DMS79 treated with DMSO at 0.1 percent for 48 hours (cell line): ENCODE results near the gene ADAM8.

ENCODE experiments used
- DNase-seq: peaks from one replicate; lab custom pipeline; 2025; lab: John Stamatoyannopoulos, UW

Gene ADAM8

DNA sequence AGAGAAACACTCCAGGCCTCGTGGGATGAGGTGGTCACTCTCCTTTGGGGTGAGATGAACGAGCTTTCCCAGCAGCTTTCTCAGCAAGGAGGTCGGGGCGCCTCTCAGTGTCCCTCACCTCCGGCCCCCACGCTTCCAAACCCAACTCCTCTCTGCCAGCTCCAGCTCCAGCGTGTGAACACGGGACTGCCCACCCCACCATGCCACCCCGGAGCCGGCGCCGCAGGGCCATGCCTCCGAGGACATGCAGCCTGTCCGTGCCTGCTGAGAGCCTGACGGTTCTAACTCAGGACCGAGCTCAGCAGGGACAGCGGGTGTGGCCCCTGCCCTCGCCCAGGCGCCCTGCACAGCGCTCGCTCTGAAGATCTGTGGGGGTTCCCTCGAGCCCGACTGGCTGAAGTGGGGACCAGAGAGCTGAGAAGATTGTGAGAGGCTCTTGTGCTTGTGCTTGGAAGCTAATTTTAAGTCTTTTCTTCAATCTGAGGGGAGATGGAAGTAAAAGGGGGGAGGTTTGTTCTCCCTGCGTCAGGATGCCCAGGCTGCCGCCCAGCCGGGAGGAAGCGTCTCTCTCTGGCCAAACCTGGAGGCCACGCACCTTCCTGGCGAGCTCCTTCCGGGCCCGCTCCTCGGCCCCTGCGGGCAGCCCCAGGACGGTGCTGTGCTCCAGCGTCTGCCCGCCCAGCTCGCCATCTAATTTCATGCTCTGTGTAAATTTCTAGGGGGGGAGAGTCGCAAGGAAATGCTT lies 5.1 kb upstream of the ADAM8 start:
- no peak for DNase-seq

DNA sequence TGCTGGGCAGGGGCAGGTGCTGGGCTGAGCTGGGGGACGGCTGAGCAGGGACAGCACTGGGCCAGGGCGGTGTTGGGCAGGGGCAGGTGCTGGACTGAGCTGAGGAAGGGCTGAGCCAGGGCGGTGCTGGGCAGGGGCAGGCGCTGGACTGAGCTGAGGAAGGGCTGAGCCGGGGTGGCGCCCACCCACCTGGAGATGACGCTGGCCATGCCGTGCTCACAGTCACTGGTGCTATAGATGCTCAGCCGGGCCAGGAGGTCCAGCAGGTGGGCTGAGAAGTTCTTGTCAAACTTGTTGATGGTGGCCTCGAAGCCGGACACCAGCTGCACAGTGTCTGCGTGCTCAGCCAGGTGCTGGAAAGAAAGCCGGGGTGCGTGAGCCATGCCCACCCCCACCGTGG lies 4.4 kb upstream of the ADAM8 start:
- no peak for DNase-seq

GRCh38 chr10:133280391-133281059 lies 3.9 kb upstream of the ADAM8 start:
- DNase-seq, result no peak

- no peak for DNase-seq
Measured at GRCh38 chr10:133279326-133280226, 2.9 kb upstream of the ADAM8 start.

DNA sequence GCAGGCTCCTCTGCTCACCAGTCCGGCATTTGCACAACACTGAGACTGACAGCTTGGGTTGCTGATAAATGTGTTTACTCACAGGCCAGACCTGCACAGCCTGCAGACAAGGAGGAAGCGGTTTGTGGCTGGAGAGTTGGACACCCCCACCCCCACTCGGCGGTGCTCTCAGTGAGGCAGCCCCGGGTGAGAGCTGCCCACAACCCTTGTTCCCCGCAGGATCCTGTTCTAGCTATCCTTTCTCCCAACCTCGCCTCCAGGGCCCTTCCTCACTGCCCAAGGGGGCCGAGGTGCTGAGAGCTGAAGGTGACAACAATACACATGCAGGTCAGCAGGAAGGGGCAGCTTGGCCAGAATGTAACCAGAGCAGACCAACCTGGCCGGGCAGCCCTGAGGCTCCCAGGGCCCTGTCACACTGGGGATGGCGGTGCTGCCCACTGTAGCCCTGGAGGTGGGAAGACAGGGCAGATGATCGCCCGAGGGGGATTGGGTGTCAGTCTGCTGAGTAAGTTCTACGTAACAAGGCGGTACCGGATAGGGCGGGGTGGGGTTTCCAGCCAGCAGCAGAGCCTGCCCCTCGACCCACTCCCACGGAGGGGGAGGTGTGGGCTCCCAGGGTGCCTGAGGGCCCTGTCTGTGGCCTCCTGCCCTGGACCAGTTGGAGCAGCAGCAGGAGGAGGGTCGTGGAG lies 2.1 kb upstream of the ADAM8 start:
- DNase-seq, result no peak

DNA sequence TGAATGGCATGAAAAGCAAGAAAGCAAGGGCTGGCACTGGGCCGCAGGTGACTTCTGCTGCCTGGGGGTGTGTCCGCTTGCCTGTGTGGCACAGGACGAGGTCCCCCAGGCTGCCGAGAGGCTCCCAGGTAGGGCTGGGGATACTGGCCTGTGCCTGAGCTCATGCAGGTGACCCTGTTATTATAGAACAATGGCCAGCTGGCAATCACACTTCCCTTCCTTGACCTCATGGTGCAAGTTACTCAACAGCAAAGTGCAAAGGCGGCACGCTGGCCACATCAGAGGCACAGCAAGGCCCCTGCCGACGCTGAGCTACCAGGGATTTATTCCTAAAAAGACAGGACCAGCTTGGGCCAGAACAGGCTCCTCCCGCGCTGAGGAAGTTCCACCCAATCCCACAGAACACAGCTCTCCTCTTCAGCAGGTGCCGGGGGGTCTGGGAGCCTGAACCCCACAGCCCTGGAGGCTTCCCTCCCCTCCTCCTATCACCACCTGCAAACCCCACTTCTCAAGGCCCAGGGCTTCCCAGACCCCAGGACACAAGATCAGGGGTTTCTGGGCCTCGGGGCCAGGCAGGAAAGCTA lies 1.4 kb upstream of the ADAM8 start:
- DNase-seq, result no peak

DNA sequence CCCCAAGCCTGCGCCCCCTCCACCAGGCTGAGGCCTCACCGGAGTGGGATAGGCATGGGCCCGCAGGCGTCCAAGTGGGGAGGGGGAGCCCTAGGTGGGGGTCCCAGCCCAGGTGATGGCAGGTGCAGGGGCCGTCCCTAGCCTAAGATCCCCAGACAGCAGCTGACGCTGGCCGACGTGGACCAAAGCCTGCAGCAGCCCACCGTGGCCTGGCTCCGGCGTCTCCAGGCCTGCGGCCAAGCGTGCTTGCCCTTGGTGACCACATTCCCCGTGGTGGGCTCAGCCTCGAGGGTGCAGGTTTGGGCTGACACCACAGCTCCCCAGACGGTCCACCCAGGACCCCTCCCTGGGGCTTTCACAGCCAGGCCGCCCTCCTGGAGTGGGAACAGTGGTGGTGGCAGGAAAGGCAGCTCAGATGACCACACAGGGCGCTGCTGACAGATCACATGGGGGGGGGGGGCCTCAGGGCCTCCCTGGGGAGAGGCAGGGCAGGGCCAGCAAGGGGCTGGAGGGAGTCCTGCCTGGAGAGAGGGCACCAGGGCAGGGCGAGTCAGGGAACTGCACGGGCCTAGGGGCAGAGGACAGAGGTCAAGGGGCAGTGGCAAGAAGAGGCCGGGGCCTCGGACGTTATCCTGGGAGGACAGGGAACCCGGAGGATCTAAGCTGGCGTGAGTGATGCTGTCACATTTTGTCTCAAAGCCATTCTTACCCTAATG lies 767 bp upstream of the ADAM8 start:
- DNase-seq, result no peak

DNA sequence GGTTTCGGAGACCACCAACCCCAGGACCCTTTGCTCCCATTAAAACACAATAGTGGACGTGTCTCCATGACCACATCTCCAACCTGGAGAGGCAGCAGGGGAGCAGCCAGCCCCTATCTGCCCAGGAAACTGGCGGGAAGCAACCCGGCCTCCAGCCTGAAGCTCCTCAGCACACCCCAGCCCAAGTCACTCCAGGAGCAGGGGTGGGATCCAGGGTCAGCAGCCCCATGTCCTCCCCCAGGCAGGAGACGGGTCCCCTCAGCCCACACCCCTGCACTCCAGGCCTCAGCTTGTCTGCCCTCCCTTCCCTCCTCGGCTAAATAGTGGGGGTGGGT lies 601 bp downstream of the ADAM8 start:
- no peak for DNase-seq

DNA sequence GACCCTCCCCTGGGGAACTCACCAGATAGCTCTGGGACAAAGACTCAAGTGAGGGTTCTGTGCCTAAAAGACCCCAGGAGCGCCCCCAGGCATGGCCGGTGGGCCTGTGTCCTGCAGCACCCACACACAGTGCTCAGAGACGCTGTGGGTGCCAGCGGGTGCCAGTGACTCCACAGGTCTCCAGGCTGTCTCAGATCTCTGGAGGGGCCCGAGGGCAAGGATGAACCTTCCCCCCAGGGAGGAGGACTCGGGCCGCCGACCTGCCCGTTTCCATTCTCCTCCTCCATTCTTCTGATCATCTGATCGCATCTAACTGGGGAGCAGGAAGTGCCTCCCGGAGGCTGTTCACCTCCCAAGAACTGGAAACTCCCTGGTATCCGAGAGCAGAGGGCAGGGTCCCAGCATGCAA lies 980 bp downstream of the ADAM8 start:
- no peak for DNase-seq

DNA sequence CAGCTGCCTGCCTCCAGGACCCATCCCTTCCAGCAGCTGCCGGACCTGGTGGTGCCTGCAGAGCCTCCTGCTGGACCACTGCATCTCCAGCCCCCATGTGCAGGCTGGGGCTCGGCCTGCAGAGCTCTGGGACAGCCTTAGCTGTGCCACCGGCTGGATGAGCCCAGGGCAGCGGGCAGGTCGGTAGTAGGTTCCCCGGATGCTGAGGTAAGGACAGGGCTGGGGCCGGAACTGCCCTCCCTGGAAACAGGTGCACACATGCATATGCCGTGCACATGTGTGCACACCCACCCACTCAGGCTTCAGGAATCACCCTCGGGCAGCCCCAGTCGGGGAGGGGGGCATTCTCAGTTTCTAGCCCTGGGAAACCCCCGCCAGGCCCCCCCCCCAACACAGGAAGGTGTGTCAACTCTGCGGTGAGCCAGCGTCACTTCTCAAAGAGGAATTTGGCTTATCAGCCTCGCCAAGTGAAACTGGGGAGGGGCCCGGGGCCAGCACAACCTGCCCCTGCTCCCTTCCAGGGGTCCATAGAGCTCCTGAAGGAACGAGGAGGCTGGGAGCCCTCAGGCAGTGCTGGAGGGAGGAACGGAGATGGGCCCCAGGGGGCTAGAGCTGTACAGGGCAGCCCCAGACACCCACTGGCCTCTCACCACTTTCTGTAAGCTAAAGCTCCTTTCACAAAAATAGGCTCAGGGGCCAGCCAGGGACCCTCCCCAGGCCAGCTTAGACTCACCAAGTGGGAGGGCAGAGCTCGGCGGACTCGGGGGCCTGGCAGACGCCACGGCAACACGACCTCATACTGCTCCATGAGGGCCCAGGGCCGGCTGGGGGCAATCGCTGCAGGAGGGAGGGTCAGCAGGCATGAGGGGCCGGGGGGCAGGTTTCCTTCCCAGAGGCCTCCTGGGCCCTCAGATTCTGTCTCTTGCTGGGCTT lies 1.7 kb downstream of the ADAM8 start:
- no peak for DNase-seq

DNA sequence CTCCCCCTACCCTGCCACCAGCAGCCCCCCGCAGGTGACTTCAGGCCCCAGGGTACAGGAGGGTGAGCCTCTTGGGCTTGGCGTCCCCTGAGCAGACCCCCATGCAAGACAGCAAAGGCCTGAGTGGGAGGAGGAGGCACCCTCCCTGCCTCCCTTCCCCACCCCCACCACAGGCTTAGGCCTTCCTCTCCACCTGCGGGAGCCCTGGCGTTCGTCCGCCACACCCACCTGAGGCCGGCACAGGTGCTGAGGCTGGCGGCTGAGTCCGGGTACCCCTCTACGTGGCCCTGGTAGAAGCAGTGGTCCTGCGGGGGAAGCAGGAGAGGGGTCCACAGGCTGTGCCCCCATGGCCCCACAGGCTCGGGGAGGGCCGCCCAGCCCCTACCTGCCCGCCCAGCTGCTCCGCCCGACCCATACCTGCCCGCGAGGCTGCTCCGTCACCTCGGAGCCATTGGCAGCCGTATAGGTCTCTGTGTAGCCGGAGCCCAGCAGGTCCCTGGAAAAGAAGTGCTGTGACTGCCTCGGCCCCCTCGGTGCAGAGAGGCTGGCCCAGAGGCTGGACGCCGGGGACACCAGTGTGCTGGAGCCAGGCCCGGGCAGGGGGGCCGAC lies 3.0 kb downstream of the ADAM8 start:
- no peak for DNase-seq

GRCh38 chr10:133272964-133273420 lies 3.7 kb downstream of the ADAM8 start:
- DNase-seq, result no peak

GRCh38 chr10:133272301-133272963 lies 4.2 kb downstream of the ADAM8 start:
- no peak for DNase-seq

- no peak for DNase-seq
Measured at GRCh38 chr10:133271521-133272300, 5.0 kb downstream of the ADAM8 start.

DNA sequence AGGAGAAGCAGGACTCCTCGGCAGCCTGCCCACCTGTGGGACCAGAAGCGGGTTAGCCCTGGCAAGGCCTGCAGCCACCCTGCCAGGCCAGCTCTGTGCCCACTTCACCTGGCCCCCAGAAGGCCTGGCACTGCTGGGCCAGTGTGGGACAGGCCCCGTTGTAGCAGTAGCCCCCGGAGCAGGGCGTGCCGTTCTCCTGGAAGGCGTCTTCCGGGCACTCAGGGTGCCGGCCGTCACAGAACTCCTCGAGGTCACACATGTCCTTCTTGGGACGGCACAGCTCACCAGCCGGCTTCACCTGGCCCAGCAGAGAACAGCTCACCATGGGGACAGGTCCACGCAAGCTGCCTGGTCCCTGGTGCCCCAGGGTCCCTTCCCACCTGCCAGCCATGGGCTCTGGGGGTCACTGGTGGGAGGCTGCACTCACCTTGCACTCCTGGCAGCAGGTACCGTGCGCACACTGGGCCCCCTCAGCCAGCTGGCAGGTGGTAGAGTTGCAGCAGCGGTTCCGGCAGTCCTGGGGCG lies 5.8 kb downstream of the ADAM8 start:
- no peak for DNase-seq

DNA sequence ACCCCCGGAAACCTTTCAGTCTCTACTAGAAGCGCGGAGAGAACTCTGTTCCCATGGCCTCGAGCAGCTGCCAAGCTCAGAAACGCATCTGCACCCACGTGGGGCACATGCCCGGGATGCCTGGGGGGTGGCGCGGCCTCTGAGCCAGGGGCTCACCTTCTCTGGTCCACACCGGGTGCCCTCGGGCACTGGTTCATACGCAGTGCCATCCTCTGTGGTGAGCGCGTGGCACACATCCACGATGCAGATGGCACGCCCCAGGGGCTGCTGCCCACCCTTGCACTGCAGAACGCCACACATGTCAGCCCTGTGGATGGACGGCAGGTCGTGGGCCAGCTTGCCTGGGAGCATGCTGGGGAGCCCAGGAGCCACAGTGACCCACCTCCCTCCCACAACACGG lies 6.5 kb downstream of the ADAM8 start:
- no peak for DNase-seq

DNA sequence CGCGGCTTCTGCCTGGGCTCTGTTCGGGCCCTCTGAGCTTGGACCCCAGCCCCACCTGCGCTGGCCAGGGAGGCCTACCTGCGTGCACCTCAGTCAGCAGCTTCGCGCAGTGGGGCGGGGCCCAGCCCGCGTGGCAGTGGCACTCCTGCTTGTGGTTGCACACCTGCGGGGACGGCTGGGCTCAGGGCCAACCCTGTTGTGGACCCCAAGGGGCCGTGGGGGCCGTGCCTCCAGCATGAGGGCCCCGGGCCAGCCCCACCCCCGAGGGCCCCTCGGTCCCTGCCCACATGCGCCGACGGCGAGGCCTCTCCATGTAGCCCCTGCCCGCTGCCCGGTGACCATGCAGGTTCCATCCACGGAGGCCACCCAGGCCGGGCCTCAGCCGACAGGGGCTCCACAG lies 7.3 kb downstream of the ADAM8 start:
- no peak for DNase-seq

DNA sequence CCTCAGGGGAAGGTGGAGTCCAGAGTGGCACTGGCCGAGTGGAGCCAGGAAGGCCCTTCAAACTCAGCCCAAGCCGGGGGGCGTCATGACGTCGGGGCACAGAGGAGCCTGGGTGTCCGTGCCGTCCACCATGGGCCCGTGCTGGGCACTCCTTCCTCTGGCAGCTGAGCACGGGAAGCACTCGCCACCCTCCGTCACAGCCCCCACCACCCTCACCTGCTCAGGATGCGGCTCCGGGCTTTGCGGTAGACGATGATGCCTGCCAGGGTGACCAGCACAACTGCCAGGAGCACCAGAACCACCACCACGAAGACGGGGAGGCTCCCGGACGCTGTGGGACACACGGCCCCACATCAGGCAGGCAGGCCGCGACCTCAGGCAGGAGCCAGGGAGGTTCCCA lies 8.1 kb downstream of the ADAM8 start:
- no peak for DNase-seq
